Neural cell (in vitro differentiated cells): ENCODE data around the gene AVPI1. TPM values are rescaled to one million over a fixed set of nuclear protein-coding genes. Genes with fewer than 3 reads are reported as not detected.

Experiments used
- H2AFZ ChIP-seq: fragments of 200-600, 300-800 bp; sonication (generic), shearing (Covaris generic); 2 replicates; pipeline ENCODE4 v1.6.0; 2014; ENCODE audit warnings: low read depth, mild to moderate bottlenecking, antibody characterized with exemption, low read length, moderate library complexity
- H3F3A ChIP-seq: fragments of 200-600 bp; shearing (Covaris generic); 2 replicates; pipeline ENCODE4 v1.6.1; 2016; ENCODE audit warnings: mild to moderate bottlenecking, moderate library complexity, mixed read lengths, antibody characterized with exemption, low read length; ENCODE audit not compliant: insufficient read depth, poor library complexity, severe bottlenecking
- H3K27ac ChIP-seq: fragments of 200-600, 300-800 bp; sonication (generic), shearing (Covaris generic); 2 replicates; pipeline ENCODE4 v1.5.1; 2014; ENCODE audit warnings: mild to moderate bottlenecking, low read length, moderate library complexity
- H3K27me3 ChIP-seq: fragments of 300-800, 200-600 bp; sonication (generic), shearing (Covaris generic); 2 replicates; pipeline ENCODE4 v1.6.0; 2014; ENCODE audit warnings: mild to moderate bottlenecking, low read depth, low read length, moderate library complexity; ENCODE audit not compliant: insufficient read depth
- H3K36me3 ChIP-seq: fragments of 300-800, 200-600 bp; sonication (generic), shearing (Covaris generic); 2 replicates; pipeline ENCODE4 v1.5.1; 2014; ENCODE audit warnings: mild to moderate bottlenecking, antibody characterized with exemption, low read length, moderate library complexity; ENCODE audit not compliant: insufficient read depth
- H3K4me2 ChIP-seq: fragments of 300-800, 200-600 bp; sonication (generic), shearing (Covaris generic); 2 replicates; pipeline ENCODE4 v1.6.0; 2014; ENCODE audit warnings: mild to moderate bottlenecking, low read length
- H3K4me3 ChIP-seq: fragments of 300-800, 200-600 bp; sonication (generic), shearing (Covaris generic); 2 replicates; pipeline ENCODE4 v1.5.1; 2014; ENCODE audit warnings: mild to moderate bottlenecking, low read length, moderate library complexity
- H3K79me2 ChIP-seq: fragments of 200-600 bp; shearing (Covaris generic); replicated peaks from 2 replicates; pipeline ENCODE4 v1.6.0; 2014; ENCODE audit warnings: mild to moderate bottlenecking, low read length, moderate library complexity; ENCODE audit not compliant: insufficient read depth
- H3K9ac ChIP-seq: fragments of 300-800, 200-600 bp; sonication (generic), shearing (Covaris generic); 2 replicates; pipeline ENCODE4 v1.6.1; 2016; ENCODE audit warnings: mild to moderate bottlenecking, low read length, mixed read lengths
- H3K9me2 ChIP-seq: fragments of 200-600 bp; shearing (Covaris generic); 2 replicates; pipeline ENCODE4 v1.6.1; 2016; ENCODE audit warnings: mild to moderate bottlenecking, low read length, mixed read lengths; ENCODE audit not compliant: insufficient read depth
- H3K9me3 ChIP-seq: fragments of 200-600, 300-800 bp; sonication (generic), shearing (Covaris generic); 2 replicates; pipeline ENCODE4 v1.6.1; 2016; ENCODE audit warnings: mild to moderate bottlenecking, mixed run types, low read length, moderate library complexity, mixed read lengths
- H4K20me1 ChIP-seq: fragments of 200-600 bp; shearing (Covaris generic); 2 replicates; pipeline ENCODE4 v1.6.1; 2016; ENCODE audit warnings: mild to moderate bottlenecking, mixed run types; ENCODE audit not compliant: insufficient read depth
- CTCF ChIP-seq: fragments of 450-650 bp; IDR thresholded peaks from 2 replicates; pipeline ENCODE4 v1.5.1; 2014; ENCODE audit warnings: antibody characterized with exemption, mild to moderate bottlenecking, moderate library complexity; ENCODE audit not compliant: poor library complexity, severe bottlenecking
- EP300 ChIP-seq: fragments of 450-650 bp; conservative IDR thresholded peaks from 2 replicates; pipeline ENCODE4 v1.6.1; 2014; ENCODE audit warnings: antibody characterized with exemption, mild to moderate bottlenecking, moderate library complexity; ENCODE audit not compliant: poor library complexity, severe bottlenecking
- EZH2 ChIP-seq: fragments of 200-600, 300-800 bp; shearing (Covaris generic), sonication (generic); IDR thresholded peaks from 2 replicates; pipeline ENCODE4 v1.6.1; 2014; ENCODE audit warnings: antibody characterized with exemption, low read length, borderline replicate concordance, mild to moderate bottlenecking; ENCODE audit not compliant: insufficient read depth, poor library complexity, severe bottlenecking
- MXI1 ChIP-seq: fragments of 450-650 bp; conservative IDR thresholded peaks from 2 replicates; pipeline ENCODE4 v1.6.1; 2014; ENCODE audit warnings: antibody characterized with exemption, mild to moderate bottlenecking; ENCODE audit not compliant: poor library complexity, severe bottlenecking
- POLR2AphosphoS5 ChIP-seq: IDR thresholded peaks from 2 replicates; pipeline ENCODE4 v1.6.1; 2012
- RAD21 ChIP-seq: fragments of 450-650 bp; conservative IDR thresholded peaks from 2 replicates; pipeline ENCODE4 v1.6.1; 2014; ENCODE audit warnings: antibody characterized with exemption, mild to moderate bottlenecking, moderate library complexity
- REST ChIP-seq: IDR thresholded peaks from 2 replicates; pipeline ENCODE4 v1.6.1; 2012; ENCODE audit warnings: borderline replicate concordance
- SMC3 ChIP-seq: fragments of 450-650 bp; conservative IDR thresholded peaks from 2 replicates; pipeline ENCODE4 v1.6.1; 2014; ENCODE audit warnings: antibody characterized with exemption, mild to moderate bottlenecking, moderate library complexity; ENCODE audit not compliant: poor library complexity
- TAF1 ChIP-seq: IDR thresholded peaks from 2 replicates; pipeline ENCODE4 v1.6.1; 2012; ENCODE audit warnings: low read depth
- polyA plus RNA-seq: library from polyadenylated mRNA; depleted of rRNA; stranded (reverse); fragments of >200 nt; gene quantifications from 2 replicates; pipeline ENCODE4 v1.2.3, GENCODE V29; 2014

Gene AVPI1
- polyA plus RNA-seq, 1 donor from 2014 or later = 1.3 TPM

- H3K27ac ChIP-seq = no peak overlapping the region
- H3K9ac ChIP-seq = no peak overlapping the region
- H3K36me3 ChIP-seq = no peaks in the 10 kb centered on the region
- no peaks in the 10 kb centered on the region for H3K9me3 ChIP-seq
- H3K9me2 ChIP-seq = no peaks in the 10 kb centered on the region
- H3K4me3 ChIP-seq = no peak overlapping the region
- no peaks in the 10 kb centered on the region for H3F3A ChIP-seq
- no peaks in the 10 kb centered on the region for H3K27me3 ChIP-seq
- H3K79me2 ChIP-seq = no peaks in the 10 kb centered on the region
- no peak overlapping the region for H3K4me2 ChIP-seq
- TF ChIP-seq EP300 = no peak
- TF ChIP-seq SMC3 = peak; percentile 98
- no peak for TF ChIP-seq MXI1
- peak; percentile 96 for TF ChIP-seq RAD21
- TF ChIP-seq CTCF = peak; percentile 95
- TF ChIP-seq POLR2AphosphoS5 = no peak
- TF ChIP-seq EZH2 = no peak
- no peak for TF ChIP-seq TAF1
- no peak for TF ChIP-seq REST
- H2AFZ ChIP-seq = no peak overlapping the region
- H4K20me1 ChIP-seq = no peaks in the 10 kb centered on the region
Observed at GRCh38 chr10:97731346-97732051, 44.5 kb upstream of the AVPI1 start.

- Histone ChIP-seq H3K9ac (no peak overlapping the region), H3K4me2 (no peak overlapping the region), H3K27me3 (no peaks in the 10 kb centered on the region), H3K27ac (no peak overlapping the region), H3K79me2 (no peaks in the 10 kb centered on the region), H3K9me2 (no peaks in the 10 kb centered on the region), H3K36me3 (no peaks in the 10 kb centered on the region), H3K4me3 (no peak overlapping the region), H3K9me3 (no peaks in the 10 kb centered on the region), H2AFZ (no peak overlapping the region), H4K20me1 (no peaks in the 10 kb centered on the region), H3F3A (no peaks in the 10 kb centered on the region)
- TF ChIP-seq MXI1 = no peak
- TF ChIP-seq POLR2AphosphoS5 = no peak
- TF ChIP-seq EZH2 = no peak
- TF ChIP-seq EP300 = no peak
- TF ChIP-seq REST = no peak
- TF ChIP-seq CTCF = no peak
- TF ChIP-seq SMC3 = no peak
- TF ChIP-seq RAD21 = no peak
Observed at GRCh38 chr10:97729014-97729413, 42.0 kb upstream of the AVPI1 start.
